ENCODE results near the gene PRR33.

- TF ChIP-seq ZNF785 (CRISPR knock-in tag; IDR thresholded peaks at IDR 0.05) (no peak), ZNF639 (CRISPR knock-in tag; conservative IDR thresholded peaks at IDR 0.05 in 1 of 2, IDR thresholded peaks at IDR 0.05 in 1 of 2) (no peak), EP300 (IDR thresholded peaks at IDR 0.05; ENCODE audit: low read length) (no peak), ELK3 (CRISPR knock-in tag; IDR thresholded peaks at IDR 0.05) (no peak)
Observed at GRCh38 chr11:1883346-1884302, 8.1 kb downstream of the PRR33 start.

Data from K562 (cell line).